Thoracic aorta (tissue), 2 donors: ENCODE measurements around the gene INSC. TPM values are rescaled to one million over a fixed set of nuclear protein-coding genes. Genes with fewer than 3 reads are reported as not detected.

Experiments
- ATAC-seq: fragments of 150-250 bp; one replicate; pipeline ENCODE4 v1.8.0; 2017; ENCODE audit warnings: low read depth; ENCODE audit not compliant: insufficient number of reproducible peaks, low FRiP score
- DNase-seq: peaks from one replicate; pipeline ENCODE4 v3.0.0-alpha.2; 2020; ENCODE audit warnings: low spot score
- H3K27ac ChIP-seq, 2 donors: fragments of 200-600 bp; sonication (generic); 1 replicate in 1 of 2; 2 replicates in 1 of 2; pipeline ENCODE4 v1.5.1; 2016; ENCODE audit warnings: mild to moderate bottlenecking in 2 of 2, moderate library complexity in 2 of 2
- H3K27me3 ChIP-seq: fragments of 200-600 bp; sonication (generic); replicated peaks from 2 replicates; pipeline ENCODE4 v1.6.0; 2016; ENCODE audit warnings: mild to moderate bottlenecking; ENCODE audit not compliant: insufficient read depth
- H3K36me3 ChIP-seq: fragments of 200-600 bp; sonication (generic); one replicate; pipeline ENCODE4 v1.5.1; 2016
- H3K4me1 ChIP-seq, 2 donors: fragments of 200-600 bp; sonication (generic); 1 replicate in 1 of 2; 2 replicates in 1 of 2; pipeline versions ENCODE4 v1.5.1 to v1.6.0; 2016; ENCODE audit warnings: low read depth in 2 of 2, mild to moderate bottlenecking in 1 of 2; ENCODE audit not compliant: control insufficient read depth in 1 of 2
- H3K4me3 ChIP-seq: fragments of 200-600 bp; sonication (generic); 2 replicates; pipeline ENCODE4 v1.5.1; 2016; ENCODE audit warnings: mild to moderate bottlenecking
- H3K9me3 ChIP-seq: fragments of 200-600 bp; sonication (generic); 2 replicates; pipeline ENCODE4 v1.5.1; 2016
- total RNA-seq, 2 donors: library from RNA; depleted of rRNA; stranded (reverse); fragments of >200 nt; gene quantifications; one replicate each; pipeline versions ENCODE4 v1.1.0 to v1.2.3, GENCODE V29; 2016
- TF ChIP-seq, protein P1 (sequence below): fragments of 200-600 bp; sonication (generic); IDR thresholded peaks from one replicate; pipeline ENCODE4 v1.5.1; 2019; ENCODE audit warnings: antibody characterized with exemption

INSC gene
- total RNA-seq, 2 donors from 2014 or later: 0.35 TPM; not detected in 1

GRCh38 chr11:15117751-15118150 lies 3.0 kb downstream of the INSC start:
- Histone ChIP-seq H3K9me3 (no peaks in the 10 kb centered on the region), H3K4me3 (no peak overlapping the region), H3K36me3 (no peaks in the 10 kb centered on the region), H3K4me1 (peaks cover 0 to 6% of the 10 kb centered on the region in 2 donors), H3K27me3 (no peaks in the 10 kb centered on the region), H3K27ac (no peak overlapping the region)
- ATAC-seq (no peak), DNase-seq (no peak)
- TF ChIP-seq, protein P1, sequence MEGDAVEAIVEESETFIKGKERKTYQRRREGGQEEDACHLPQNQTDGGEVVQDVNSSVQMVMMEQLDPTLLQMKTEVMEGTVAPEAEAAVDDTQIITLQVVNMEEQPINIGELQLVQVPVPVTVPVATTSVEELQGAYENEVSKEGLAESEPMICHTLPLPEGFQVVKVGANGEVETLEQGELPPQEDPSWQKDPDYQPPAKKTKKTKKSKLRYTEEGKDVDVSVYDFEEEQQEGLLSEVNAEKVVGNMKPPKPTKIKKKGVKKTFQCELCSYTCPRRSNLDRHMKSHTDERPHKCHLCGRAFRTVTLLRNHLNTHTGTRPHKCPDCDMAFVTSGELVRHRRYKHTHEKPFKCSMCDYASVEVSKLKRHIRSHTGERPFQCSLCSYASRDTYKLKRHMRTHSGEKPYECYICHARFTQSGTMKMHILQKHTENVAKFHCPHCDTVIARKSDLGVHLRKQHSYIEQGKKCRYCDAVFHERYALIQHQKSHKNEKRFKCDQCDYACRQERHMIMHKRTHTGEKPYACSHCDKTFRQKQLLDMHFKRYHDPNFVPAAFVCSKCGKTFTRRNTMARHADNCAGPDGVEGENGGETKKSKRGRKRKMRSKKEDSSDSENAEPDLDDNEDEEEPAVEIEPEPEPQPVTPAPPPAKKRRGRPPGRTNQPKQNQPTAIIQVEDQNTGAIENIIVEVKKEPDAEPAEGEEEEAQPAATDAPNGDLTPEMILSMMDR: no peak

- H3K4me3 ChIP-seq: no peak overlapping the region
- H3K27me3 ChIP-seq: no peaks in the 10 kb centered on the region
- ATAC-seq: no peak
- H3K9me3 ChIP-seq: no peaks in the 10 kb centered on the region
- no peaks in the 10 kb centered on the region for H3K36me3 ChIP-seq
- peaks cover 0 to 6% of the 10 kb centered on the region in 2 donors for H3K4me1 ChIP-seq
- no peak for DNase-seq
- H3K27ac ChIP-seq: no peak overlapping the region
- TF ChIP-seq, protein P1: no peak
Observed at GRCh38 chr11:15118431-15118830, 3.7 kb downstream of the INSC start.

DNA sequence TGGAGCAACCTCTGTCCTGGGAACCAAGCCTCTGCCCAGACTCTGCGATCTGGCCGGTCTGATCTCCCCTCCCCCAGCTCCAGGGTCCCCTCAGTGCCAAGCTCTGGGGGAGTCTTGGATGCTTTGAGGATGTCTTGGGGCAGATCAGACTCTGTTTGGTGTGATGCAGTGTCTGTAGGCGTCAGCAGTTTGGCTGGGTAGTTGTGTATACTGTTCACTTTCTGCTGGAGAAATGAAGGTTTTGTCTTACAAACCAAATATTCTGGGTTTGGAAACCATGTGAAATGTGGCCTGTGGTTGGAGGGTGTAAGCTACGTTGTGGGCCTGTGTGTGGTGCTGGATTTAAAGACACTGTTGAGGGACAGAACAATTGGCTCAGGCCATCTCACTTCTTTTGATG lies 4.6 kb downstream of the INSC start:
- no peaks in the 10 kb centered on the region for H3K9me3 ChIP-seq
- no peak overlapping the region for H3K4me3 ChIP-seq
- TF ChIP-seq, protein P1: no peak
- DNase-seq (no peak), ATAC-seq (no peak)
- H3K36me3 ChIP-seq: no peaks in the 10 kb centered on the region
- peaks cover 0 to 6% of the 10 kb centered on the region in 2 donors for H3K4me1 ChIP-seq
- no peaks in the 10 kb centered on the region for H3K27me3 ChIP-seq
- no peak overlapping the region for H3K27ac ChIP-seq

GRCh38 chr11:15119826-15120225 lies 5.1 kb downstream of the INSC start:
- no peaks in the 10 kb centered on the region for H3K36me3 ChIP-seq
- no peaks in the 10 kb centered on the region for H3K27me3 ChIP-seq
- H3K9me3 ChIP-seq: no peaks in the 10 kb centered on the region
- no peak for ATAC-seq
- H3K27ac ChIP-seq: no peak overlapping the region
- peaks cover 0 to 5% of the 10 kb centered on the region in 2 donors for H3K4me1 ChIP-seq
- H3K4me3 ChIP-seq: no peak overlapping the region
- no peak for DNase-seq
- TF ChIP-seq, protein P1: no peak

DNA sequence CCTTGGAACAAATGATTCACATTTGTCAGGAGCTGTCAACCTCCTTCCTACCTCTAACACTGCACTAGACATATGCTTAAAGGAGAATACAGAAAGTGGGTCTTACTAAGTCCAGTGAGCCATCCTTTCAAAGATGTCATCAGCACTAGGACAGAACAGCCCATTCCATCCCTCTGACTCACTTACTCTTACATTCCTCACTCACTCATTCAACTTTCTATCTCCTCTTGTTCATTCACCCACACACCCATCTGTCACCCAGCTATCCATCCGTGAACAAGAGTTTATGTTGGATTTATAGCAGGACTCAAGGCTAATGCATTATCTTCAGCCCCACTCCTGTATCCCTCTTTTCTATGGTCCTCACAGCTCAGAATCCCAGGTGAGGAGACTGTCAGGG lies 9.1 kb downstream of the INSC start:
- Histone ChIP-seq H3K4me1 (no peaks in the 10 kb centered on the region), H3K27ac (no peak overlapping the region), H3K27me3 (no peaks in the 10 kb centered on the region), H3K4me3 (no peak overlapping the region), H3K36me3 (no peaks in the 10 kb centered on the region), H3K9me3 (no peaks in the 10 kb centered on the region)
- no peak for DNase-seq
- no peak for ATAC-seq
- TF ChIP-seq, protein P1: no peak
